GM19023 (cell line): Measurements from ENCODE around the gene OSCAR.
A peak's percentile ranks its signal among the peaks of the same experiment; 100 is the strongest.

Source experiments
- ATAC-seq: cut with Tn5 transposase; IDR thresholded peaks from one replicate; pipeline ENCODE4 v1.9.1; 2021; ENCODE audit warnings: mild to moderate bottlenecking, moderate library complexity; ENCODE audit not compliant: unreplicated experiment

The OSCAR gene, protein sequence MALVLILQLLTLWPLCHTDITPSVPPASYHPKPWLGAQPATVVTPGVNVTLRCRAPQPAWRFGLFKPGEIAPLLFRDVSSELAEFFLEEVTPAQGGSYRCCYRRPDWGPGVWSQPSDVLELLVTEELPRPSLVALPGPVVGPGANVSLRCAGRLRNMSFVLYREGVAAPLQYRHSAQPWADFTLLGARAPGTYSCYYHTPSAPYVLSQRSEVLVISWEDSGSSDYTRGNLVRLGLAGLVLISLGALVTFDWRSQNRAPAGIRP

DNA sequence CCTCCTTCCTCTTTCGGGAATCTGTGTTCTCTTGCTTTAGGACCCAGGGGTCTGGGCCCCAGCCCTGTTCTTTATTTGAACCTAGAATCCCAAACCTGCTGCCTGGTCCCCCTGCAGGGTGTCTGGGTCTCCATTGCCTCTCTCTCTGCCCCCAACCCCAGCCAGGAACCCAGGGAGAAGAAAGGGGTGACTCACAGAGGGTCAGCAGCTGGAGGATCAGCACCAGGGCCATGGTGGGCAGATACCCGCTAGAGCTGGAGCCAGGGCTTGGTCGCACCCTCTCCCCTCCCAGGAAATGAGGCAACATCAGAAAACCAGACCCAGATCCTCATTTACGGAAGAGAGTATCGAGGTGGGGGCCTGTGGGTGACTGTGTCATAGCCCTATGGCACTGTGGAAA lies at the start of gene OSCAR:
Gene OSCAR (minus strand): TSS at position 243 of the 400 bp plus-strand sequence. CDS start 11 bp downstream, at position 232.
- ATAC-seq = no peak

DNA sequence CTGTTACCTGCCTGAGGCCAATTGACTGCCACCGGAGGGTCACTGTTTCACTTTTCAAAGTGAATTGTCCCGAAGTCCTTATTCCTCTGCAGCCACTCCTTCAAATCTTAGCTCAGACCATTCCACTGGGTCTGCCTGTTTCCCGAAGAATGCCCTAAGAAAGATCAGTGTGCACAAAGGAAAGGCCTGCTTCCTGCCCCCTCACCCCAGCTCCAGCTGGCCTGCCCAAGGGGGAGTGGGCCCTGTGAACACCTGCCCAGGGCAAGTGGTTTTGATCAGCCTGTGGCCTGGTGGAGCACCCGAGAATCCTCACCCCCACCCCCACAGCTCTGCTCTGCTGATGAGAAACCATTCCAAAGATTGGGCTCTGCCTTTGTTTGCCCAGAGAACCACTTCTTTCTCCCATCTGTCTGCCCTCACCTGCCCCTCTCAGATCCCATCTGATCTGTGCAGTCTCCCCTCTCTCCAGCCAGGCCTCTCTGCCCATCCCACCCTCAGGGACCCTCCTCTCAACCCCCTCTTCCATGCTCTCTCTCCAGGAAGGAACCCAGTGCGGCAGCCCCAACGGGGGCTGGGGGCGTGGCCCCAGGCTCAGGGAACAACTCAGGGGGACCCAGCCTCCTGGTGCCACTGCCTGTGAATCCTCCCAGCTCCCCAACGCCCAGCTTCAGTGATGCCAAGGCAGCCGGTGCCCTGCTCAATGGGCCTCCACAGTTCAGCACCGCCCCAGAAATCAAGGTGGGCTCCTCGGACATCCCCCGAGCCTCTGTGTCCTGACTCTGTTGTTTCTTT lies 48.6 kb upstream of the OSCAR start:
- ATAC-seq = no peak

DNA sequence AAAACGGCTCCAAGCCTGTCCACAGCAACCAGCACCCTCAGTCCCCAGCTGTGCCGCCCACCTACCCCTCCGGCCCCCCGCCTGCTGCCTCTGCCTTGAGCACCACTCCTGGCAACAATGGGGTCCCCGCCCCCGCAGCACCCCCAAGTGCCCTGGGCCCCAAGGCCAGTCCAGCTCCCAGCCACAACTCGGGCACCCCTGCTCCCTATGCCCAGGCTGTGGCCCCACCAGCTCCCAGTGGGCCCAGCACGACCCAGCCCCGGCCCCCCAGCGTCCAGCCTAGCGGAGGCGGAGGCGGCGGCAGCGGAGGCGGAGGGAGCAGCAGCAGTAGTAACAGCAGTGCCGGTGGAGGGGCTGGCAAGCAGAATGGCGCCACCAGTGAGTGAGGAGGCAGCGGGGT lies 47.6 kb upstream of the OSCAR start:
- ATAC-seq = no peak

DNA sequence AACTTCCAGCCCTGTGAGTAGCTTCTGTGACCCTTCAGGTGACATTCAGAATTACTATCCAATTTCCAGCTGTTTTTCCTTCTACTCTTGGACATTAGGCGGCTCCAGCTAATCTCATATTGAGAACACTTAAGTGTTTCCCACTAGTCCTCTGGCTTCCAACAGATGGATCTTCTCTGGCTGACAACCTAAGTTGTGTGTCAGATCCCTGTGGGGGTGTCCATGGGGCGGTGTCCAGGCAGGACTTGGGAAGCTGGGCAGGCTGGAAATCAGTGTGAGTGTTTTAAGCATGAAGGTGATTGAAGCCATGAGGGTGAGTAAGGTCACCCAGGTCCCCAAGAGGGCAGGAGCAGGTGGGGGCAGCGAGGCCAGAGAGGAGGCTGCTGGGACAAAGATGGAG lies 47.1 kb upstream of the OSCAR start:
- no peak for ATAC-seq

DNA sequence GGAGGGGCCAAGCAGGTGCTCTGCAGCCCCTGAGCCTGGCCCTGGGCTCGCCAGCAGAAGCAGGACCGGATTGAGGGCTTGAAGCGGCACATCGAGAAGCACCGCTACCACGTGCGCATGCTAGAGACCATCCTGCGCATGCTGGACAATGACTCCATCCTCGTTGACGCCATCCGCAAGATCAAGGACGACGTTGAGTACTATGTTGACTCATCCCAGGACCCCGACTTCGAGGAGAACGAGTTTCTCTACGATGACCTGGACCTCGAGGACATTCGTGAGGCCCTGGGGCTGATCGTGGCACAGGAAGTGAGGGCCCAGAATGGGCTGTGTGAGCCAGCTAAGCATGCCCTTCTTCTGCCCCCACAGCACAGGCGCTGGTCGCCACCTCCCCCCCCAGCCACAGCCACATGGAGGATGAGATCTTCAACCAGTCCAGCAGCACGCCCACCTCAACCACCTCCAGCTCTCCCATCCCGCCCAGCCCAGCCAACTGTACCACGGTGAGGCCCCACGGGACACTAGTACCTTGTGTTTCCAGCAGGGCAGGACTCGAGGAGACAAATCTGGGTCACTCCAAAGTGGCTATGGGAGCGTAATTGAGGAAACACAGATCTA lies 45.0 kb upstream of the OSCAR start:
- no peak for ATAC-seq

DNA sequence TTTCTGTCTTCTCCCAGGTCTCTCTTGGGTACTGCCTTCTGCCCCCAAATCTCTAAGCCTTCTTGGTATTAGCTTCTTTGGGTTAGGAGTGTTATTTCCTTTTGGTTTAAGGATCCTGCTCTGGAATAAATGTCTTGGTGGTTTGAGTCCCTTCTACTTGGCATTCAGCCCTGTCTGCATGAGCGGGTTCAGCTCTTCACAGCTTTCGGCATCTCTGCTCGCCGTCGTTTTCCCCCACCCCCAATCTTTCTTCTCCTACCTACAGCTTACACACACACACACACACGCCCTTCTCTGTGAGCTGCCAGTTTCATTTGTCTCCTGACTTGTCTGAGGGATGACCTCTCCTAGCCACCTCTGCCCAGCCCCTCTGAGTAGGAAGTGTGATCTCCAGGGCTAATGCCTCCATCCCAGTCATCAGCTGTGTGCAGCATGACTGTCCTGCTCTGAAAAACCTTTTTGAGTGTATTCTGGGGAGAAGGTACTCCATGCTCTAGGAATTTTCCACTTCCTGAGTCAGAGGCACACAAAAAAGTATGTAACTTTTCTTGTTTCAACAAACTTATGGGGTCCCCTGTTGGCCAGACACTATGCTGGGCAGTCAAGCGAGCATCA lies 41.7 kb upstream of the OSCAR start:
- no peak for ATAC-seq

DNA sequence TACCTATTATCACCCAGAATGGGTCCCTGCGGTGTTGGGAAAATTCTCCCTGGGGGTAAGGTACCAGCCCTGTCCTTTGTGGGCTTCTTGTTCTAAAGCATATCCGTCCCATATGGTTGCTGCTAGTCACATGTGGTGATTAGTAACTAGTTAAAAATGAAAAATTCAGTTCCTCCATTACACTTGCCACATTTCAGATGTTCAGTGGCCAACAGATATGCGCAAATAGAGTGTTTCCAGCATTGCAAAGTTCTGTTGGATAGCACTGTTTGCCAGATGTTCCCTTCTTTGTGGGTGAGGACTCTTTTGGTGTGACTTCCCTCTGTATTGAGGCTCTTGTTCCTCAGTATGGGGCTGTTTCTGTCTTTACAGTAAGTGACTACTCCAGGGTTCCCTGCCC lies 40.8 kb upstream of the OSCAR start:
- no peak for ATAC-seq

DNA sequence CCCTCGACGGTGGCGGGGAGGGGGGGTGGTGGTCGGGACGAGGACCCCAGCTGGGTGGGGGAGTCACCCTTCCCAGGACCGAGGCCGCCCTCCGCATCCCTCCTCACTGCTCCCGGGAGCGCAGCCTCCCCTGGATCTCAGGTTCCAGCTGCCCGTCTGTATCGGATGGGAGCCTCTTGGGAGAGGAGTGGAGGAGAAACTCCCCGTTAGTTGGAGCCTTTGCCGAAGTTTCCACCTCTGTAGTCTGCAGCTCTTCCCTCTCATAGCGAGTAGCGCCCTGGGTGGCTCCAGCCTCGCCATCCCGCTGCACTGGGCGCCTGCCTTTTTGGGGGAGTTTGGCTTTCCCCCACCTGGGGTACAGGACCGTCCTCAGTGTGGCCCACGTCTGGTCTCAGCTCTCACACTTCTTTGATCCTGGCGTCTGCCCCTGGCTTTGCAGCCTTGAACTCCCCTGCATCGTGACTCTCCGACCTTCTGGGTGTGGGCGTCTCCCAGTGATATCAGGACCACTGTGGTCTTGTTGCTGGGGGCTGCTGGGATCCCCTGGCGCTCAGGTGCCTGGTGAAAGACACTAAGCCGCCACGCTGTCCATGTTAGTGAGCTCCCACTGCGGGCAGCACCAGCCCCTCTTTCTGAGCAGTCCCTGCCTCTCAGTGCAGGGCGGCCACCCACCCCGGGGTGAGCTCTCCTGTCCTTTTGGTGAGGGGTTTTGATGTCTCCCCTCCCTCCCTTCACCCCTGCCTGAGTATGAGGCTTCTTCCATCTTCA lies 38.1 kb upstream of the OSCAR start:
- ATAC-seq = no peak

DNA sequence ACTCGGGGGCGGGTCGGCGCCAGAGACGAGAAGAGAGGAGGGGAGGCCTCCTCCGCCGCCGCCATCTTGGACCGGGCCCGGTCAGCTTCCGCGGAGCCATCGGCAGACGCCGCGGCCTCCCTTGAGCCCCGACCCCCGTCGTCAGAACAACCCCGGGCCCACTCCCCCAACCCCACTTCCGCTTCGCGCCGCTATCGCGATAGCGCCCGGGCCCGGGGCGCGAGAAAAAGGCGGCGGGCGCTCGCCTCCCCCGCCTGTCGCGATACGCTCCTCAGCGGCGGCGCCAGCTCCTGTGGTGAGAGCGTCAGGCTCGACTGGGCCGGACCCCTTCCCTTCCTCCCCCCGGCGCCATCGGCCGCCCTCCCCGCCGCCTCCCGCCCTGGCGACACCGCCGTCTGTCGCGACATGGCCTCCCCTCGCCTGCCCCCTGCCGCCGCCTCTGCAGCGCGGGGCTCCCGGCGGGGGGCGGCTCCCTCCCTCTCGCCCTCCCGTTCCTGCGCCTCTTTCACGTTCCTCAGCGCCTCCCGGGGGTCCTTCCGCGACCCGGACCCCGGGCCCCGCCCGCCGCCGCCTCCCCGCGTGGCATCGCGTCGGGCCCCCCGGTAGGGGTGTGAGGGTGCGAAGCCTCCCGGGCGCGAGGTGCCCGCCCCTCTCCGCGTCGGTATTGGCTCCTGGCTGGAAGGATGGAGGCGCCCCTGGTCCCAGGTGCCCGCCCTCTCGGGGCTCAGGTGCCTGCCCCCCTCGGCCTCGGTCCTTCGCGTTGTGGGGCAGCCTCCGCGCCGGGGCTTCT lies 37.3 kb upstream of the OSCAR start, which contains the start of gene CNOT3:
Gene CNOT3 (plus strand): TSS at position 64 of the 790 bp plus-strand sequence. CDS start 5,217 bp downstream, outside the sequence.
- ATAC-seq = no peak

DNA sequence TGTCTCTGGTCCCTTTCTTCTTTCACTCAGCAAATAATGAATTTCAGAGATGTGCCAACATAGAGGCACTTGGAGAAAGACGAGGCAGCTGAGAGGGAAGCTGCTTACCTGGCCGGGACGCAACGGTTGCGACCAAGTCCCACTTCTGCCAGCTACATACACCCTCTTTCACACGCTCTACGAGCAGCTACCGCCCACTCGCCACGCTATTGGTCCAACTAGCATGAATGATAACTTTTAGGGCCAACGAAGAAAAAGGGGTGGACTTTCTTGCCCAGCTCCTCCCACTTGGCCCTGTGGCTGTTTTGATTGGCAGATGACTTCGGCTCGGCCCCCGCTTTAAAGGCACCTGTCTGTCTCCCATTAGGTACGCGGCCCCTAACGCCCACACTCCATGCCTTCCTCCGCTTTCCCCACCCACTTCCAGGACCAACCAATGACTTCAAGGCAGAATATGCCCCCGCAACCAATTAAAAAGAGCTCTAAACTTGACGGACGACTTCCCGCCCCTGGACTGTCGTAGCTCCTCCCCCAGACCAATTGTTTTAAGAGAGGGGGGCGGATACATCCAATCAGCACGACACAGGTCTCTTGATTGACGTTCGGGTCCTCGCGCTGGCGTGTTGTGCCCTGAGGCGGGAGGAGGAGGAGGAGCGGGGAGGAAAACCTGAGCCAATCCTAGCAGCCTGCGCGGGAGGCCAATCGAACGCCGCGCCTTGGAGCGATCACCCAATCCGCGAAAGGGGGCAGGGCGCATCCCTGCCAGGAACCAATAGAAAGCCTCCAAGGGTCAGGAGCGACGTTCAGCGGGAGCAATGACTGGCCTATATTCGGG lies 36.5 kb upstream of the OSCAR start:
- ATAC-seq = peak; percentile 78

DNA sequence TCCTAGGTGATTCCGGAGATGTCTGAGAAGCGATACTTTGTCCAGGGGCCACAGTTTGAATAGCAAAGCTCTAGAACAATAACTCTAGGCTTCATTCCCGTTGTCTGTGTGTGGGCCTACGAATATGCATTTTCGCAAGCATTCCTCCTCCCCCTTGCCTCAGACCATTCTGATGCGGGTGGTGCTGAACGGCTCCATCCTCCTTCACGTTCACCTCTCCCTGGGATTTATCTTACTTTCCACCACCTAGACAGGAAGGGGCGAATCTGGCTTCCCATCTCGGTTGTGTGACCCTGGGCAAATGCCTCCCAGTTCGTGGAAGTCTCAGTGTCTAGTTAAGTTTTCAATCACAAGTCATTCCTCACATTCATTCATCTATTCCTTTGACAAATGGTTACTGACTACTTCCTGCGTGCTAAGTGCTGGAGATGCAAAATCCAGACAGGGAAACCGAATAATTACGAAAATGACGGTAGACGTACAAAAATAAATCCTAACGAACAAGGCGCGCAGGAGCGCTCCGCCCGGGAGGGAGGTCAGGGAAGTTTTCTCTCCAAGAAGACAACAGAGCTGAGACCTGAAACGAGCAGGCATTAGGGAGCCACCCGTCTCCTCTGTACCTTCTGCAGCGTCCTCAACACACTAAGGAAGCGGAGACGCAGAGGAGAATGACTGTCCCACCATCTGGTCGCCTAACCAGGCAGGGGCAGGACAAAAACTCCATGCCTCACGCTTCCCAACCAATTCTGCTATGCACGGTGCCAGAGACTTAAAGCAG lies 35.7 kb upstream of the OSCAR start:
- no peak for ATAC-seq

DNA sequence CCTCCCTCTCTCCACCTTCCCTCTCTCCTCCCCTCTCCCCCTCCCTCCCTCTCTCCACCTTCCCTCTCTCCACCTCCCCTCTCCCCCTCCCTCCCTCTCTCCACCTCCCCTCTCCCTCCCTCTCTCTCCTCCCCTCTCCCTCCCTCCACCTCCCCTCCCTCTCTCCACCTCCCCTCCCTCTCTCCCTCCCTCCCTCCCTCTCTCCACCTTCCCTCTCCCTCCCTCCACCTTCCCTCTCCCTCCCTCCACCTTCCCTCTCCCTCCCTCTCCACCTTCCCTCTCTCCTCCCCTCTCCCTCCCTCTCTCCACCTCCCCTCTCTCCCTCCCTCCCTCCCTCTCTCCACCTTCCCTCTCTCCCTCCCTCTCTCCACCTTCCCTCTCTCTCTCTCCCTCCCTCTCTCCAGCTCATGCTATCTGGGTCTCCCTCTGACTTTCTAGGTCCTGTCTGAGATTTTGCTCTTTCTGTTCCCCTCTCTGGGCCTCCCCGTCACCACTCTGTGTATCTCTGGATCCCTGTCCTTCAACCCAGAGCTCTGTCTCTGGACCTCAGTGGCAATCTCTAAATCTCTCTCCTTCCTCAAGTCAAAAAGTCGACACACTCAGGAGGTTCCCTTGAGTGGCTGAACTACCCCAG lies 33.5 kb upstream of the OSCAR start:
- no peak for ATAC-seq

DNA sequence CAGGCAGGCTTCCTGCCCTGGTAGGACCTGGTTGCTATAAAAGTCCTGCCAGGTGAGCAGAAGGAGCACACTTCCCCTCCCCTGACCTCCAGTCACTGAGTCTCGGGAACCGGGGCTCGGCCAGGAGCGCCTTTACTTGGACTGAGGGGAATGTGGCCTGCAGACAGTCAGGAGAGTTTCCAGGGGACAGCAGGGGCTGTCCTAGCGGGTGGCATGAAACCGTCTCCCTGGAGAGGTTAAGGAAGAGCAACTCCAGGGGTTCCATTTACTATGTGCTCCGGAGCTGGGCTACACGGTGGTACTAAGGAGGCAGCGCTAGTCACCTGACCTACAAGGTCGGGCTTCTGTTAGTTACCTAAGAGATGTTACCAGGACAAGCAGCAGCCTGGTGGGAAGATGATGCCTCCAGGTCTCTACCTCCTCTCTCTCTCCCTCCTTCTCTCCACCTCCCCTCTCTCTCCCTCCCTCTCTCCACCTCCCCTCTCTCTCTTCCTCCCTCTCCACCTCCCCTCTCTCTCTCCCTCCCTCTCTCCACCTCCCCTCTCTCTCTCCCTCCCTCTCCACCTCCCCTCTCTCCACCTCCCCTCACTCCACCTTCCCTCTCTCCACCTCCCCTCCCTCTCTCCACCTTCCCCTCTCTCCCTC lies 32.8 kb upstream of the OSCAR start:
- ATAC-seq = no peak

DNA sequence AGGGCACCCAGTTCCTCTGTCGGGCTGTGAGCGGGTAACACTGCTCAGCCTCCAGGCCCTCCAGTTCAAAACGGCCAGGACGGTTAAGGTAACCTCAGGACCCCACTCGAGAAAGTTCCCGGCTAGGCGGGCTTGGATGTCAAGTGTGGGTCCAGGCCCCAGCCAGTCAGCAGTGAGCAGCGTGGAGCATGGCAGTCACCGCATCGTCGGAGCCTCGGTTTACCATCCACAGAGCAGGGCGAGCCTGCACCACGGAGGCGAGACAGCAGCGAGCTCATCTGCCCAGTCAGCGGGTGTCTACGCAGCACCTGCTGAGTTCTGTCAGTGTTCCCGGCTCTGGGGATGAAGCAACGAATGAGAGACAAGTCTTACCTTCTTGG lies 29.0 kb upstream of the OSCAR start:
- ATAC-seq = no peak

DNA sequence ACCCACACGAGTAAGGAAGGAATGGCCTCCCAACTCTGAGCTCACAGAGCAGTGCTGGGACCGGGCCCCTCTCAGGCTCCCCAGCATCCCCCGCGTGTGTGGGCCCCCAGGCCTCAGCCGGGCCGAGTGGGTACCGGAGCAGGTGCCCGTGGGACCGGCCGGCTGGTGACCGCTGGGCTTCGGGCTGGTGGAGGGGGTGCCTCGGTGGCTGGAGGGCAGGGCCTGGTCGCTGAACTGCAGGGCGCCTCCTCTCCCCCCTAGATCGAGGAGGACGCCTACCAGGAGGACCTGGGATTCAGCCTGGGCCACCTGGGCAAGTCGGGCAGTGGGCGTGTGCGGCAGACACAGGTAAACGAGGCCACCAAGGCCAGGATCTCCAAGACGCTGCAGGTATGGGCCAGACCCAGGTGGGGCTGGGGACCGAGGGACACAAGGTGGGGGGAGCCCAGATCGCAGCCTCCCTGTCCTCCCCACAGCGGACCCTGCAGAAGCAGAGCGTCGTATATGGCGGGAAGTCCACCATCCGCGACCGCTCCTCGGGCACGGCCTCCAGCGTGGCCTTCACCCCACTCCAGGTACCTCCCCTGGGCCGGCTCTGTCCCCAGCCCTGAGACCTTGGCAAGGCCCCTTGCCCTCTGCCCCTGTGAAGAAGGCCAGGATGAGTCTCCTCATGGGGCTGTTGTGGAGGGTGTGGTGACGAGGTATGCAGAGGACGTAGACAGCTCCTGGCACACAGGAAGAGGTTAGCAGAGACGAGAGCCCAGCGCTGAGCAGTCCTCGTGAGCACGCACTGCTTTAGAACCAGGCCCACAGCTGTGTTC lies 28.4 kb upstream of the OSCAR start:
- no peak for ATAC-seq

DNA sequence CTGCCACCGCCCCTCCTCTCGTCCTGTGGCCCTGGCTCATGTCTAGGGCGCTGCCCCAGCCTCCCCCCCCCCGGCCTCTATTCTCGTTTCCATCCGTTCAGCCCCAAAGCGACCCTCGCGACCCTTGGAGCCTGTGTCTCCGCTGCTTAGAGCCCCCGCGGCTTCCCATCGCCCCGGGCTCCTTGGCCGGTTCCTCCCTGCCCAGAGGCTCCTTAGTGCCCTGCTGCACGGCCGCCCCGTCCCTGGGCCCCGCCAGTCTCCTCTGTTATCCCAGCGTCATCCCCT lies 27.8 kb upstream of the OSCAR start:
- no peak for ATAC-seq
